WERI-Rb-1 (cell line): ENCODE measurements around the gene DAPL1.
"Not testable (repeated sequence)": the region's sequence is repeated elsewhere in the genome, so short reads cannot be mapped to it uniquely, and the experiment has no call there.

Source experiments
- DNase-seq: peaks from one replicate; pipeline ENCODE4 v3.0.0-alpha.2; 2020
- H3K27ac ChIP-seq: fragments of 250-450 bp; sonication (Bioruptor Pico); 2 replicates; pipeline ENCODE4 v1.5.1; 2020; ENCODE audit warnings: mild to moderate bottlenecking, moderate library complexity
- H3K27me3 ChIP-seq: fragments of 250-450 bp; sonication (Bioruptor Pico); 2 replicates; pipeline ENCODE4 v1.5.1; 2021; ENCODE audit warnings: mild to moderate bottlenecking, low read depth, moderate library complexity; ENCODE audit not compliant: insufficient read depth, severe bottlenecking
- H3K36me3 ChIP-seq: fragments of 250-450 bp; sonication (Bioruptor Pico); 2 replicates; pipeline ENCODE4 v1.5.1; 2020; ENCODE audit warnings: mild to moderate bottlenecking, moderate library complexity
- H3K4me3 ChIP-seq: 2 replicates; pipeline ENCODE4 v1.5.1; 2011; ENCODE audit warnings: low read depth, mild to moderate bottlenecking, control low read depth, low read length
- H3K9me3 ChIP-seq: fragments of 250-450 bp; sonication (Bioruptor Pico); 2 replicates; pipeline ENCODE4 v1.5.1; 2021; ENCODE audit warnings: mild to moderate bottlenecking, moderate library complexity; ENCODE audit not compliant: severe bottlenecking
- CTCF ChIP-seq: IDR thresholded peaks from 2 replicates; pipeline ENCODE4 v1.5.1; 2011; ENCODE audit warnings: low read depth, mild to moderate bottlenecking, control low read depth, inconsistent platforms, low read length

The DAPL1 gene

DNA sequence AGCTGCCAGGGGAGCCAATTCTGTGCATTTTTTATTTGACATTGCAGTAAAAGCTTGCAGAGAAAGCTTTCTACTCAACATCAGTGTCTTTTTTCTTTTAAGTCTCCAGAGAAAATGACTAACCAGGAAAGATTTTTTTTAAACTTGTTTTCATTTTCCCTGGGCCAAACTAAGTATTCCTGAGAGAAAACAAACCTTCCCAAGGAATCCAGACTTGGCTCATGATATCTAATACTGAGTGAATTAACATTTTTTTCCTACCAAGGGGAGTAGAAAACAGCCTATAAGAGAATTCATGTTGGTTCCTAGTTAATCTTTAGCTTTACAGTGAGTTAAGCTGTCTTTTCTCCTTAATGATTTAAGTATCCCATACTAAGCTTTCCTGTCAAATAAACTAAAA, 46.7 kb downstream of the DAPL1 start:
- Histone ChIP-seq H3K36me3 (no peaks in the 10 kb centered on the region), H3K9me3 (no peaks in the 10 kb centered on the region), H3K4me3 (no peak overlapping the region), H3K27me3 (no peaks in the 10 kb centered on the region), H3K27ac (no peak overlapping the region)
- DNase-seq: no peak
- no peak for TF ChIP-seq CTCF

GRCh38 chr2:158845444-158845843, 50.3 kb downstream of the DAPL1 start:
- no peak for DNase-seq
- no peaks in the 10 kb centered on the region for H3K9me3 ChIP-seq

GRCh38 chr2:158845859-158846258, 50.7 kb downstream of the DAPL1 start:
- no peaks in the 10 kb centered on the region for H3K9me3 ChIP-seq
- no peak overlapping the region for H3K27ac ChIP-seq
- H3K4me3 ChIP-seq: no peak overlapping the region
- no peaks in the 10 kb centered on the region for H3K36me3 ChIP-seq
- H3K27me3 ChIP-seq: no peaks in the 10 kb centered on the region
- TF ChIP-seq CTCF: no peak
- no peak for DNase-seq

More at GRCh38 chr2:158845444-158845843, 50.3 kb downstream of the DAPL1 start:
- H3K27ac ChIP-seq: no peak overlapping the region
- H3K4me3 ChIP-seq: no peak overlapping the region
- no peaks in the 10 kb centered on the region for H3K27me3 ChIP-seq
- no peaks in the 10 kb centered on the region for H3K36me3 ChIP-seq
- TF ChIP-seq CTCF: no peak

DNA sequence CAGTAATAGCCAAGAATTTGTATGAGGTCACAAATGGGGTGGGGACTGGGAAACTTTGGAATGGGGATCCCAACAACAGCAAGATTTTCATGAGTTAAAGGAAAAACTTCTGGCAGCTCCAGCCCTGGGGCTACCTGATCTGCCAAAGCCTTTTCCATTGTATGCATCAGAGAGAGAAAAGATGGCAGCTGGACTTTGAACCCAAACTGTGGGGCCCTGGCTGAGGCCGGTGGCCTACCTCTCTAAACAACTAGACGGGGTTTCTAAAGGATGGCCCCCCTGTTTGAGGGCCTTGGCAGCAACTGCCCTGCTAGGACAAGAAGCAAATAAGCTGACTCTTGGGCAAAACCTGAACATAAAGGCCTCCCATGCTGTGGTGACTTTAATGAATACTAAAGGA, 52.4 kb downstream of the DAPL1 start:
- not testable (repeated sequence) for H3K27ac ChIP-seq, H3K4me3 ChIP-seq, DNase-seq, H3K36me3 ChIP-seq, H3K27me3 ChIP-seq, H3K9me3 ChIP-seq

DNA sequence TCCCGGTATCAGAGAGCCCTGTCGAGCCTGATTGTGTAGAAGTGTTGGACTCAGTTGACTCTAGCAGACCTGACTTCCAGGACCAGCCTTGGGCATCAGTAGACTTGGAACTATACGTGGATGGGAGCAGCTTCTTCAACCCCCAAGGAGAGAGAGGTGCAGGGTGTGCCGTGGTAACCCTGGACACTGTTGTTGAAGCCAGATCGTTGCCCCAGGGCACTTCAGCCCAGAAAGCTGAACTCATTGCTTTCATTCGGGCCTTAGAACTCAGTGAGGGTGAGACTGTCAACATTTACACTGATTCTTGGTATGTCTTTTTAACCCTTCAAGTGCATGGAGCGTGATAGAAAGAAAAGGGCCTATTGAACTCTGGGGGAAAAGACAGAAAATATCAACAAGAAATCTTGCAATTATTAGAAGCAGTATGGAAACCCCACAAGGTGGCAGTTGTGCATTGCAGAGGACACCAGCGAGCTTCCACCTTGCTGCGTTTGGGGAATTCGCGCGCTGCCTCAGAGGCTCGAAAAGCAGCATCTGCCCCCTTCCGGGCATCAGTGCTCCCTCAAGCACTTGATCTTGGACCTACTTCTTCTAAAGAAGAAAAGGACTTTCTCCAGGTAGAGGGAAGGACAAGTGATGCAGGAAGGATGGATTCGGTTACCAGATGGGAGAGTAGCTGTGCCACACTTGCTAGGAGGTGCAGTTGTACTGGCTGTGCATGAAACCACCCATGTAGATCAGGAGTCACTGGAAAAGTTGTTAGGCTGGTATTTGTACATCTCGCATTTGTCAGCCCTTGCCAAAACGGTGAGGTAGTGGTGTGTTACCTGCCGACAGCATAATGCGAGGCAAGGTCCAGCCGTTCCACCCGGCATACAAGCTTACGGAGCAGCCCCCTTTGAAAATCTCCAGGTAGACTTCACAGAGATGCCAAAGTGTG, 53.2 kb downstream of the DAPL1 start:
- H3K9me3 ChIP-seq, H3K27ac ChIP-seq, H3K27me3 ChIP-seq, H3K36me3 ChIP-seq, H3K4me3 ChIP-seq: not testable (repeated sequence)
- DNase-seq: peak; percentile 16

- H3K9me3 ChIP-seq, H3K27me3 ChIP-seq, DNase-seq: not testable (repeated sequence)
Measured at GRCh38 chr2:158860179-158860578, 65.1 kb downstream of the DAPL1 start.

DNA sequence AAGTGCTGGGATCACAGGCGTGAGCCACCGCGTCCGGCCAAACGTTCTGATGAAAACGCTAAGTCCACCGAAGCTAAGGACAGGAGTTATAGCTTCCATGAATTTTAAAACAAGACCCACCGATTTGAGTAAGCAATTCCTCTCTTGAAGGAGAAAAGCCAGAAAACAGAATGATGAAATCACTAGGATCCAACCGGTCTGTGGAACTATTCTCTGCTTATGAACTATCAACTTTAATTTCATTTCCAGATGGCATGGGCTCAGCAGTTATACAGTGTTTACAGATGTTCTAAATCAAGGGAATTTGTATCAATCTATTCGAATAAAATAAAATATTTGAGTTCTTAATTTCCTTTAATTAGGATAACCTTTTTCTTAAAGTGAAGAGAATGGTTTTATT, 66.5 kb downstream of the DAPL1 start:
- H3K4me3 ChIP-seq, DNase-seq, H3K27ac ChIP-seq, H3K9me3 ChIP-seq, H3K36me3 ChIP-seq, H3K27me3 ChIP-seq: not testable (repeated sequence)

More at GRCh38 chr2:158860179-158860578, 65.1 kb downstream of the DAPL1 start:
- not testable (repeated sequence) for H3K27ac ChIP-seq, H3K36me3 ChIP-seq, H3K4me3 ChIP-seq

DNA sequence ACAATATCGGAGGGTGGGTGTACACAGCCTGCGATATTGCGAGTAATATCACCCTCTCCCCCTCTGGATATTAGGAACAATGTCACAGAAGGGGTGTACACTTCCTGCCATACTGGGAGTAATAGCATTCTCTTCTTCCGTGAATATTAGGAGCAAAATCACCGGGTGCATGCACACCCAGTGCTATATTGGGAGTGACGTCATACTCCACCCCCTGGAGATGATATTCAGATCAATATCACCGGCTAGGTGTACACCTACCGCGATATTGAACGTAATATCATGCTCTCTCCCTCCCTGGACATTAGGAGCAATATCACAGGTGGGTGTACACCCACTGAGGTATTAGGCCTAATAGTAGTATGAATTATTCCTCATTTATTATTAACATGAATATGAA, 70.4 kb downstream of the DAPL1 start:
- H3K9me3 ChIP-seq, DNase-seq, H3K4me3 ChIP-seq: not testable (repeated sequence)

More for the DNA sequence above, 70.4 kb downstream of the DAPL1 start:
- not testable (repeated sequence) for H3K36me3 ChIP-seq, H3K27ac ChIP-seq, H3K27me3 ChIP-seq
